ENCODE results near the gene NFATC2. TPM values are rescaled to one million over a fixed set of nuclear protein-coding genes. Genes with fewer than 3 reads are reported as not detected.

NFATC2 gene
- total and polyA plus RNA-seq, 2 of the 4 experiments (the other 2 are of a cell fraction) = 0.18 to 0.38 TPM

DNA sequence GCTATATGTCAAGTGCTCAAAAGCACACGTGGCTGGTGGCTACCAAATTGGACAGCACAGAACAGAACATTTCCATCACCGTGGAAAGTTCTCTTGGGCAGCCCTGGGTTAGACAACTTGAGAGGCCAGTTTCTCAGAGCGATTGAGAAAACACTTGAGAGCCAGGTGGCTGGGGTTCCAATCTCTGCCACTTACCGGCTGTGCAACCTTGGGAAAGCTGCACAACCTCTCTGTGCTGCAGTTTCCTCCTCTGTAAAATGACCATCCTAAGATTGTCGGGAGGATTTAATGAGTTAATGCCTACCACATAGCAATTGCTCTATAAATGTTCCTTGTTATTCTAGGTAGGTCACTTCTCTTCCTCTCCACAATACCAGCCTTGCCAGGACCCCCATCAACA is 25.1 kb upstream of the NFATC2 start:
- ATAC-seq (ENCODE audit: low read depth) (no peak), DNase-seq (no peak)
- H2BK15ac ChIP-seq (ENCODE audit: low read depth, low read length) = no peak overlapping the region
- H3K4me3 ChIP-seq (ENCODE audit: insufficient read depth, low read depth, low read length) = no peak overlapping the region
- CTCF ChIA-PET = no interaction called here
- 93% methylated on average over 3 of the region's 5 CpGs; no CpG with 5 or more reads in 1 of the 2 experiments for WGBS, 2 experiments (ENCODE audit: extremely low coverage in 2 of 2, insufficient read length in 1 of 2)
- no peaks in the 10 kb centered on the region for H3K9me3 ChIP-seq (ENCODE audit: control insufficient read depth, insufficient read depth, low read length)
- TF ChIP-seq CEBPB (IDR thresholded peaks at IDR 0.05; ENCODE audit: low read depth, low read length) (no peak), FOS (IDR thresholded peaks at IDR 0.05; ENCODE audit: low read depth, low read length) (no peak), POLR2A (IDR thresholded peaks at IDR 0.05; ENCODE audit: low read depth, low read length) (no peak), RFX5 (IDR thresholded peaks at IDR 0.05; ENCODE audit: low read depth, low read length) (no peak), BHLHE40 (IDR thresholded peaks at IDR 0.05; ENCODE audit: low read depth, low read length) (no peak), MXI1 (IDR thresholded peaks at IDR 0.05; ENCODE audit: borderline replicate concordance, low read depth, low read length) (no peak), MAZ (IDR thresholded peaks at IDR 0.05; ENCODE audit: borderline replicate concordance, low read depth, low read length) (no peak), SMC3 (IDR thresholded peaks at IDR 0.05; ENCODE audit: low read depth, low read length) (no peak), RCOR1 (IDR thresholded peaks at IDR 0.05; ENCODE audit: insufficient replicate concordance, low read length) (no peak), RAD21 (IDR thresholded peaks at IDR 0.05; ENCODE audit: low read length) (no peak), CHD1 (IDR thresholded peaks at IDR 0.05; ENCODE audit: low read depth, low read length) (no peak), MAFK (IDR thresholded peaks at IDR 0.05; ENCODE audit: low read depth, low read length) (no peak), NFE2L2 (IDR thresholded peaks at IDR 0.05; ENCODE audit: low read depth, low read length) (no peak)
- TF ChIP-seq, protein P1, sequence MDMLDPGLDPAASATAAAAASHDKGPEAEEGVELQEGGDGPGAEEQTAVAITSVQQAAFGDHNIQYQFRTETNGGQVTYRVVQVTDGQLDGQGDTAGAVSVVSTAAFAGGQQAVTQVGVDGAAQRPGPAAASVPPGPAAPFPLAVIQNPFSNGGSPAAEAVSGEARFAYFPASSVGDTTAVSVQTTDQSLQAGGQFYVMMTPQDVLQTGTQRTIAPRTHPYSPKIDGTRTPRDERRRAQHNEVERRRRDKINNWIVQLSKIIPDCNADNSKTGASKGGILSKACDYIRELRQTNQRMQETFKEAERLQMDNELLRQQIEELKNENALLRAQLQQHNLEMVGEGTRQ (IDR thresholded peaks at IDR 0.05; ENCODE audit: low read depth, low read length) = no peak
- TF ChIP-seq, protein P2, sequence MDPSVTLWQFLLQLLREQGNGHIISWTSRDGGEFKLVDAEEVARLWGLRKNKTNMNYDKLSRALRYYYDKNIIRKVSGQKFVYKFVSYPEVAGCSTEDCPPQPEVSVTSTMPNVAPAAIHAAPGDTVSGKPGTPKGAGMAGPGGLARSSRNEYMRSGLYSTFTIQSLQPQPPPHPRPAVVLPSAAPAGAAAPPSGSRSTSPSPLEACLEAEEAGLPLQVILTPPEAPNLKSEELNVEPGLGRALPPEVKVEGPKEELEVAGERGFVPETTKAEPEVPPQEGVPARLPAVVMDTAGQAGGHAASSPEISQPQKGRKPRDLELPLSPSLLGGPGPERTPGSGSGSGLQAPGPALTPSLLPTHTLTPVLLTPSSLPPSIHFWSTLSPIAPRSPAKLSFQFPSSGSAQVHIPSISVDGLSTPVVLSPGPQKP (IDR thresholded peaks at IDR 0.05; ENCODE audit: borderline replicate concordance, low read depth, low read length) = no peak
- TF ChIP-seq, protein P3, sequence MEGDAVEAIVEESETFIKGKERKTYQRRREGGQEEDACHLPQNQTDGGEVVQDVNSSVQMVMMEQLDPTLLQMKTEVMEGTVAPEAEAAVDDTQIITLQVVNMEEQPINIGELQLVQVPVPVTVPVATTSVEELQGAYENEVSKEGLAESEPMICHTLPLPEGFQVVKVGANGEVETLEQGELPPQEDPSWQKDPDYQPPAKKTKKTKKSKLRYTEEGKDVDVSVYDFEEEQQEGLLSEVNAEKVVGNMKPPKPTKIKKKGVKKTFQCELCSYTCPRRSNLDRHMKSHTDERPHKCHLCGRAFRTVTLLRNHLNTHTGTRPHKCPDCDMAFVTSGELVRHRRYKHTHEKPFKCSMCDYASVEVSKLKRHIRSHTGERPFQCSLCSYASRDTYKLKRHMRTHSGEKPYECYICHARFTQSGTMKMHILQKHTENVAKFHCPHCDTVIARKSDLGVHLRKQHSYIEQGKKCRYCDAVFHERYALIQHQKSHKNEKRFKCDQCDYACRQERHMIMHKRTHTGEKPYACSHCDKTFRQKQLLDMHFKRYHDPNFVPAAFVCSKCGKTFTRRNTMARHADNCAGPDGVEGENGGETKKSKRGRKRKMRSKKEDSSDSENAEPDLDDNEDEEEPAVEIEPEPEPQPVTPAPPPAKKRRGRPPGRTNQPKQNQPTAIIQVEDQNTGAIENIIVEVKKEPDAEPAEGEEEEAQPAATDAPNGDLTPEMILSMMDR (conservative IDR thresholded peaks at IDR 0.05; ENCODE audit: low read depth, low read length) = no peak
- no peak overlapping the region for H3K18ac ChIP-seq (ENCODE audit: low read depth, low read length)
- no peak overlapping the region for H2AK9ac ChIP-seq (replicated peaks; ENCODE audit: low read depth, low read length, poor library complexity)
- H4K20me1 ChIP-seq (ENCODE audit: insufficient read depth, low read length) = peaks cover 7% of the 10 kb centered on the region; the same call in 1 of the 2 replicates
- peaks cover 7% of the 10 kb centered on the region; the same call in 1 of the 2 replicates for H3K9me1 ChIP-seq (ENCODE audit: insufficient read depth, low read length)
- BruUV-seq (replicated peaks) = no TSS peak
- peaks cover 2% of the 10 kb centered on the region for H3K27me3 ChIP-seq (ENCODE audit: control insufficient read depth, insufficient read depth, low read length)
- H2AK5ac ChIP-seq (ENCODE audit: low read depth, low read length) = no peak overlapping the region
- H3K9ac ChIP-seq (ENCODE audit: low read depth, low read length) = no peak overlapping the region
- H3K79me1 ChIP-seq (ENCODE audit: low read depth in 1 of 2, low read length in 2 of 2) = no peaks in the 10 kb centered on the region
- no peak overlapping the region for H3K4ac ChIP-seq (ENCODE audit: low read depth, low read length)
- intact Hi-C loops (cut with micrococcal nuclease) (no loop called here), dilution Hi-C loops (cut with HindIII; ENCODE audit: low sequenced_read_pairs, unreplicated experiment) (no loop called here), in situ Hi-C loops (cut with MboI; ENCODE audit: low sequenced_read_pairs) (no loop called here)
- no peak overlapping the region for H2AFZ ChIP-seq (replicated peaks; ENCODE audit: low read length, poor library complexity)
- no peak overlapping the region for H2BK20ac ChIP-seq (ENCODE audit: low read depth, low read length)
- no peak overlapping the region for H4K8ac ChIP-seq (ENCODE audit: low read depth in 2 of 2, low read length in 2 of 2)
- H2BK5ac ChIP-seq (ENCODE audit: low read depth, low read length, poor library complexity, severe bottlenecking) = no peak overlapping the region
- no peak overlapping the region for H3K4me2 ChIP-seq (ENCODE audit: low read depth, low read length)
- H3K56ac ChIP-seq (ENCODE audit: extremely low read depth, insufficient read depth, low read length) = no peak overlapping the region
- H2BK120ac ChIP-seq (ENCODE audit: low read depth, low read length) = no peak overlapping the region
- no peaks in the 10 kb centered on the region for H3K36me3 ChIP-seq (ENCODE audit: control insufficient read depth, insufficient read depth, low read length)
- POLR2A ChIA-PET (ENCODE audit: unreplicated experiment) = no interaction called here
- H3K23ac ChIP-seq (ENCODE audit: low read depth, low read length) = no peak overlapping the region
- H3K27ac ChIP-seq (ENCODE audit: insufficient read depth, low read length) = no peak overlapping the region
- peaks cover 9% of the 10 kb centered on the region for H3K4me1 ChIP-seq (ENCODE audit: control insufficient read depth, insufficient read depth, low read length)
- H4K91ac ChIP-seq (ENCODE audit: insufficient read depth, low read depth, low read length) = no peak overlapping the region
- no peak overlapping the region for H4K5ac ChIP-seq (ENCODE audit: low read depth, low read length)
- no peak overlapping the region for H3K14ac ChIP-seq (replicated peaks; ENCODE audit: low read depth, low read length)

All from IMR-90 (cell line).